Mesendoderm (in vitro differentiated cells): ENCODE data around the gene TEX30.
A peak's percentile ranks its signal among the peaks of the same experiment; 100 is the strongest.

Source experiments
- DNase-seq: peaks from one replicate; pipeline ENCODE4 v3.0.0; 2013
- H2AK5ac ChIP-seq: 2 replicates; pipeline ENCODE4 v1.6.1; 2013; ENCODE audit warnings: low read length, inconsistent platforms
- H2BK120ac ChIP-seq: 2 replicates; pipeline ENCODE4 v1.6.1; 2013; ENCODE audit warnings: low read depth, mild to moderate bottlenecking, low read length, moderate library complexity, mixed read lengths
- H2BK15ac ChIP-seq: replicated peaks from 2 replicates; pipeline ENCODE4 v1.6.1; 2013; ENCODE audit warnings: low read depth, mild to moderate bottlenecking, moderate library complexity
- H2BK5ac ChIP-seq: 2 replicates; pipeline ENCODE4 v1.6.1; 2013; ENCODE audit warnings: low read length, inconsistent platforms
- H3K18ac ChIP-seq: 2 replicates; pipeline ENCODE4 v1.6.1; 2013; ENCODE audit warnings: mild to moderate bottlenecking, low read length, mixed read lengths
- H3K23ac ChIP-seq: one replicate; pipeline ENCODE4 v1.6.1; 2013; ENCODE audit warnings: low read length
- H3K27ac ChIP-seq: 2 replicates; pipeline ENCODE4 v1.5.1; 2013; ENCODE audit warnings: low read depth, mild to moderate bottlenecking, inconsistent platforms, low read length, moderate library complexity
- H3K27me3 ChIP-seq: 2 replicates; pipeline ENCODE4 v1.6.1; 2013; ENCODE audit warnings: low read length, control low read depth, mild to moderate bottlenecking, inconsistent platforms; ENCODE audit not compliant: insufficient read depth, poor library complexity
- H3K36me3 ChIP-seq: 2 replicates; pipeline ENCODE4 v1.6.1; 2013; ENCODE audit warnings: low read length, inconsistent platforms; ENCODE audit not compliant: control insufficient read depth, insufficient read depth
- H3K4ac ChIP-seq: one replicate; pipeline ENCODE4 v1.6.1; 2013; ENCODE audit warnings: low read depth, mild to moderate bottlenecking, low read length, moderate library complexity
- H3K4me1 ChIP-seq: 2 replicates; pipeline ENCODE4 v1.6.1; 2013; ENCODE audit warnings: low read depth, low read length, inconsistent platforms; ENCODE audit not compliant: control insufficient read depth
- H3K4me2 ChIP-seq: 2 replicates; pipeline ENCODE4 v1.6.1; 2013; ENCODE audit warnings: low read length
- H3K4me3 ChIP-seq: 2 replicates; pipeline ENCODE4 v1.5.1; 2013; ENCODE audit warnings: mild to moderate bottlenecking, low read length
- H3K56ac ChIP-seq: one replicate; pipeline ENCODE4 v1.6.1; 2013; ENCODE audit warnings: low read length
- H3K79me1 ChIP-seq: 2 replicates; pipeline ENCODE4 v1.6.1; 2013; ENCODE audit warnings: low read length, inconsistent platforms
- H3K79me2 ChIP-seq: 2 replicates; pipeline ENCODE4 v1.6.1; 2013; ENCODE audit warnings: mild to moderate bottlenecking, low read length; ENCODE audit not compliant: control insufficient read depth, insufficient read depth
- H3K9ac ChIP-seq: 2 replicates; pipeline ENCODE4 v1.6.1; 2013; ENCODE audit warnings: low read length, inconsistent platforms
- H4K5ac ChIP-seq: one replicate; pipeline ENCODE4 v1.6.1; 2013; ENCODE audit warnings: low read length
- H4K8ac ChIP-seq: one replicate; pipeline ENCODE4 v1.6.1; 2013; ENCODE audit warnings: low read depth, mild to moderate bottlenecking, control low read depth, low read length, moderate library complexity
- WGBS: extraction: QIAGEN DNeasy Blood & Tissue Kit; methylation state at CpG from one replicate; pipeline ENCODE4 v1.1.7; 2013; ENCODE audit warnings: low lambda C conversion rate, missing lambda C conversion rate; ENCODE audit not compliant: insufficient coverage; ENCODE audit errors: extremely low coverage; 5-methylcytosine and 5-hydroxymethylcytosine counted together

TEX30 gene

GRCh38 chr13:102800145-102801041 lies 26.8 kb upstream of the TEX30 start:
- no peaks in the 10 kb centered on the region for H3K27me3 ChIP-seq
- H3K79me2 ChIP-seq, result no peaks in the 10 kb centered on the region
- no peaks in the 10 kb centered on the region for H3K36me3 ChIP-seq
- peak overlapping the region; percentile 28 for H3K18ac ChIP-seq
- no peak overlapping the region for H4K5ac ChIP-seq
- H2AK5ac ChIP-seq, result no peak overlapping the region
- no peak overlapping the region for H3K23ac ChIP-seq
- H2BK120ac ChIP-seq, result no peak overlapping the region
- no peaks in the 10 kb centered on the region for H3K4me1 ChIP-seq
- peak overlapping the region; percentile 72 for H3K4me3 ChIP-seq
- H2BK15ac ChIP-seq, result no peak overlapping the region
- peak; percentile 87 for DNase-seq
- no CpG with 5 or more reads among the region's 81 CpGs for WGBS
- no peaks in the 10 kb centered on the region for H3K79me1 ChIP-seq
- no peak overlapping the region for H2BK5ac ChIP-seq
- peak overlapping the region; percentile 86 for H3K9ac ChIP-seq
- peak overlapping the region; percentile 97 for H3K4me2 ChIP-seq
- no peak overlapping the region for H3K27ac ChIP-seq
- no peak overlapping the region for H4K8ac ChIP-seq
- no peak overlapping the region for H3K4ac ChIP-seq
- H3K56ac ChIP-seq, result peak overlapping the region; percentile 90

DNA sequence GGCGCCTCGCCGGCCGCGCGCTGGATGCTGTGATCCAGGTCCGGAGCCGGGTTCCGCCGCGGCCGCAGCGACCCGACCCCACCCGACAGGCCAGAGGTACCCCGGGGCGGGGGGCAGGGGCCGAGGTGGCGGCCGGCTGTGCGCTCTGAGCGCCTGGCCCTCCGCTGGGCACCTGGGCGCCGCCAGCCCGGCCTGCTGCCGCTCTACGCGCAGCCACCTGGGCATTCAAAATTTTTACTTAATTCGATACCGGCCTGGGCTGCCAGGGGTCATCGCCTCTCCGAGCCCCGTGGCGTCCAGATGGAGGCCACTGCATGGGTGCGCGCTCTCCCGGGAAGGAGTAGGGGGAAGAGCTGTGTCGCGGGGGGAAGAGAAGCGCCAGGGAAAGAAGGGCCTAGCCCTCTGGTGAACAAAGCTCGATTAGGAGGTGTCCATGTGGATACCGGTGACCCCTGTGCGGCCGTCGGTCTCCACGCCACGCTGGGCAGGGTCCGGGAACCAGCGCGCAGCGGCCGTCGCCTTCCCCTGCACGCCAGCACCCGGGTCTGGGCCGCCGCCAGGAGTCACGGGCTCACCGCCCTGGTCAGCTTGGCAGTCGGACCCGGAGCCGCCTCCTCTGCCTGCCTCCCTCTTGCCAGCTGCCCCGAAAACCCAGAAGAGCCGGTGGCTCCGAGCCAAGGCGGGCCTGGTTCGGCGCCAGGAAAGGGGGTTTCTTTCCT lies 26.0 kb upstream of the TEX30 start:
- Histone ChIP-seq H4K8ac (no peak overlapping the region), H3K27ac (no peak overlapping the region), H3K4me3 (peak overlapping the region; percentile 72), H3K9ac (peak overlapping the region; percentile 86), H2AK5ac (no peak overlapping the region), H2BK15ac (no peak overlapping the region), H3K79me2 (no peaks in the 10 kb centered on the region), H3K36me3 (no peaks in the 10 kb centered on the region), H3K56ac (peak overlapping the region; percentile 85), H3K4me2 (peak overlapping the region; percentile 97), H2BK120ac (no peak overlapping the region), H3K4me1 (no peaks in the 10 kb centered on the region), H2BK5ac (no peak overlapping the region), H4K5ac (no peak overlapping the region), H3K27me3 (no peaks in the 10 kb centered on the region), H3K79me1 (no peaks in the 10 kb centered on the region), H3K23ac (no peak overlapping the region), H3K4ac (no peak overlapping the region), H3K18ac (no peak overlapping the region)
- peak; percentile 25 for DNase-seq
- WGBS, result no CpG with 5 or more reads among the region's 69 CpGs

DNA sequence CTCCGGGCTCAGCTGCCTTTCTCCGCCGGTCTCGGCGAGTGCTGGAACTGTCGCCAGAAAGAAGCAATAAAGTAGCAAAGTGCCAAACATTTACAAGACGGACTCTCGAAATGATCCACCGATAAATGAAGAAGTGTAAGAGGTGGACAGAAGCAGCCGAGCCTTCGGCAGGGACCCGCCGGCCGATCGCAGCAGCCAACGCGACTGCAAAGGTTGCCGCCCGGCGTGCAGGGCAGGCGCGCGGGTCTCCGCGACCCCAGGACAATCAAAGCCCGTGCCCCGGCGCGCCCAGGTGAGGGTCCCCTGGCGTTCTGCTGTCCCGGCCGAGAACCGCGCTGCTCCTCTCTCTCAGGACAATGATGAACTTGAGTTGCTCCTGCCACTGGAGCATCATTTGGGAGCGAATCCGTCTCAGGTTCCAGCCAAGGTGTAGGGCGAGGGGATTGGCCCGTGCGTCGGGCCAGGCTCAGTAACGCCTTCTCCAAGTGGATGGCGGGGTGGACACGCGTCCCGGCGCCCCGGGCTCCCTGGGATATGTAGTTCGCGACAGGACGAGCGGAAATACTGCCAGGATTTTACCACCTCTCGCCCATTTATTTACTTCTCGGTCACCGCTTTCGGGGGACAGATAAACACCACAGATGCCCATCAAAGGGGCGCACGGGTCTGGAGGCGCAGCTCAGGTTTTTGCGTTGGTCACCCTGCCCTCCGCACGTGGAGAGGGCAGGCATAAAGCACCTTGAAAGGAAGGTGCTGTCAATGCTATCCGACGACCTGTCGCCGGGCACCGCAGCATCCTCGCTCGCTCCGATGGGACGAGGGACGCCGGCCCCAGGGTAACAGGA lies 25.2 kb upstream of the TEX30 start, which contains the start of the genes BIVM and POGLUT2:
TSS of gene BIVM (plus strand) at position 539 of the 845 bp plus-strand sequence. CDS start 8,149 bp downstream, outside the sequence.
TSS of gene POGLUT2 (minus strand) at position 396 of the 845 bp plus-strand sequence. CDS start at position 90, 306 bp downstream.
- Histone ChIP-seq H3K4me3 (peak within 1 kb of the TSS; percentile 77), H3K36me3 (no peaks in the 10 kb centered on the region), H3K4me1 (no peaks in the 10 kb centered on the region), H2BK15ac (no peak within 1 kb of the TSS), H3K23ac (no peak within 1 kb of the TSS), H2BK5ac (no peak within 1 kb of the TSS), H3K79me2 (no peaks in the 10 kb centered on the region), H3K56ac (peak within 1 kb of the TSS; percentile 85), H2AK5ac (no peak within 1 kb of the TSS), H3K79me1 (no peaks in the 10 kb centered on the region), H3K4ac (no peak within 1 kb of the TSS), H3K27ac (no peak within 1 kb of the TSS), H2BK120ac (no peak within 1 kb of the TSS), H3K9ac (peak within 1 kb of the TSS; percentile 86), H3K27me3 (no peaks in the 10 kb centered on the region), H4K8ac (no peak within 1 kb of the TSS), H4K5ac (no peak within 1 kb of the TSS), H3K4me2 (peak within 1 kb of the TSS; percentile 97), H3K18ac (no peak within 1 kb of the TSS)
- WGBS, result no CpG with 5 or more reads among the region's 72 CpGs
- peak; percentile 97 for DNase-seq

DNA sequence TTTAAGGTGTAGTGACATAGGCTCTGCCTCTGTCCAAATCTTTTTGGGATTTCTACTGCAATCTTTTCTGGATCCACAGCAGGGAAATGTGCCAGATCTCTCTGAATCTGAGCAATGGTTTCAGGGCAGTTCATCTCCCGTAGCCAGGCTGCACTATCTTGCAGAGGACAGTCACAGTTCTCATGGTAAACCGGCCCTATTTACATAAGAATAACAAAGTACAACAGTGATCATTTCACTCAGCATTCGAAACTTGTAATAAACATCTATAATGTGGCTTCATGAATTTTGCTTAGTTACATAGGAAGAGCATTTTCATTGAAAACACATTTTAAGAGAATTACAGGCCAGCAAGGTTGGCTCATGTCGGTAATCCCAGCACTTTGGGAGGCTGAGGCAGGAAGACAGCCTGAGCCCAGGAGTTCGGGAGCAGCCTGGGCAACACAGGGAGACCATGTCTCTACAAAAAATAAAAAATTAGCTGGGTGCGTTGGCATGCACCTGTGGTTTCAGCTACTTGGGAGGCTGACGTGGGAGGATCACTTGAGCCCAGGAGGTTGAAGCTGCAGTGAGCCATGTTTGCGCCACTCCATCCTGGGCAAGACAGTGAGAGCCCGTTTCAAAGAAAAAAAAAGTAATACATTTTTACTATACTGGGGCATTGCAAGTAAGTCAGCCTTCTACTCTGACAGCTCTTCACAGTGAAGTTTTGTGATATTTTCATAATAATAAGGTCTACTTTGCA lies 20.2 kb upstream of the TEX30 start:
- H3K4me1 ChIP-seq, result no peaks in the 10 kb centered on the region
- no peak overlapping the region for H2BK15ac ChIP-seq
- no peak for DNase-seq
- H3K23ac ChIP-seq, result no peak overlapping the region
- no peak overlapping the region for H4K8ac ChIP-seq
- H3K79me2 ChIP-seq, result no peaks in the 10 kb centered on the region
- H2BK120ac ChIP-seq, result no peak overlapping the region
- no peak overlapping the region for H3K27ac ChIP-seq
- no peaks in the 10 kb centered on the region for H3K27me3 ChIP-seq
- no peak overlapping the region for H4K5ac ChIP-seq
- WGBS, result no CpG with 5 or more reads among the region's 9 CpGs
- H3K9ac ChIP-seq, result no peak overlapping the region
- H3K4me3 ChIP-seq, result no peak overlapping the region
- H3K4ac ChIP-seq, result no peak overlapping the region
- no peak overlapping the region for H3K56ac ChIP-seq
- H3K79me1 ChIP-seq, result no peaks in the 10 kb centered on the region
- H3K4me2 ChIP-seq, result no peak overlapping the region
- H3K36me3 ChIP-seq, result no peaks in the 10 kb centered on the region
- H2BK5ac ChIP-seq, result no peak overlapping the region
- H2AK5ac ChIP-seq, result no peak overlapping the region
- no peak overlapping the region for H3K18ac ChIP-seq

GRCh38 chr13:102792396-102792795 lies 18.8 kb upstream of the TEX30 start:
- WGBS, result no CpG with 5 or more reads among the region's 1 CpG
- H3K56ac ChIP-seq, result no peak overlapping the region
- H3K79me2 ChIP-seq, result no peaks in the 10 kb centered on the region
- no peak overlapping the region for H2BK5ac ChIP-seq
- no peak overlapping the region for H3K27ac ChIP-seq
- no peaks in the 10 kb centered on the region for H3K79me1 ChIP-seq
- no peak overlapping the region for H2BK120ac ChIP-seq
- no peaks in the 10 kb centered on the region for H3K27me3 ChIP-seq
- no peak overlapping the region for H2AK5ac ChIP-seq
- H3K9ac ChIP-seq, result no peak overlapping the region
- H3K36me3 ChIP-seq, result no peaks in the 10 kb centered on the region
- H3K4me1 ChIP-seq, result no peaks in the 10 kb centered on the region
- H2BK15ac ChIP-seq, result no peak overlapping the region
- H3K4me2 ChIP-seq, result no peak overlapping the region
- no peak overlapping the region for H3K4ac ChIP-seq
- no peak overlapping the region for H3K4me3 ChIP-seq
- no peak overlapping the region for H3K18ac ChIP-seq
- no peak overlapping the region for H4K5ac ChIP-seq
- H3K23ac ChIP-seq, result no peak overlapping the region
- DNase-seq, result no peak
- H4K8ac ChIP-seq, result no peak overlapping the region
